SU-DHL-6 (cell line): Measurements from ENCODE around the gene PDLIM7.
A peak's percentile ranks its signal among the peaks of the same experiment; 100 is the strongest.

Experiments
- H2AFZ ChIP-seq: fragments of 200-600 bp; sonication (generic); 2 replicates; pipeline ENCODE4 v1.6.1; 2014; ENCODE audit warnings: low read depth, mild to moderate bottlenecking, moderate library complexity, mixed read lengths, antibody characterized with exemption, low read length; ENCODE audit not compliant: severe bottlenecking
- H3F3A ChIP-seq: fragments of 200-600 bp; shearing (Covaris generic); 2 replicates; pipeline ENCODE4 v1.6.0; 2016; ENCODE audit warnings: antibody characterized with exemption, mild to moderate bottlenecking; ENCODE audit not compliant: insufficient read depth
- H3K27ac ChIP-seq: fragments of 200-600 bp; sonication (generic); 2 replicates; pipeline ENCODE4 v1.5.1; 2016; ENCODE audit warnings: low read depth, mild to moderate bottlenecking, low read length, moderate library complexity, mixed read lengths
- H3K27me3 ChIP-seq: fragments of 200-600 bp; sonication (generic), shearing (Covaris generic); 2 replicates; pipeline ENCODE4 v1.6.0; 2014; ENCODE audit warnings: mild to moderate bottlenecking, low read length
- H3K36me3 ChIP-seq: fragments of 200-600 bp; sonication (generic); 2 replicates; pipeline ENCODE4 v1.6.1; 2014; ENCODE audit warnings: mild to moderate bottlenecking, low read length, mixed read lengths
- H3K4me2 ChIP-seq: fragments of 300-600, 200-600 bp; shearing (Covaris generic), sonication (generic); 2 replicates; pipeline ENCODE4 v1.6.0; 2014; ENCODE audit warnings: low read length, low read depth, mild to moderate bottlenecking; ENCODE audit not compliant: poor library complexity, severe bottlenecking
- H3K4me3 ChIP-seq: fragments of 200-600 bp; sonication (generic); 2 replicates; pipeline ENCODE4 v1.5.1; 2014; ENCODE audit warnings: antibody characterized with exemption, low read length, mild to moderate bottlenecking, mixed read lengths; ENCODE audit not compliant: insufficient read depth, poor library complexity, severe bottlenecking
- H3K79me2 ChIP-seq: fragments of 200-600 bp; sonication (generic); 2 replicates; pipeline ENCODE4 v1.6.1; 2014; ENCODE audit warnings: mild to moderate bottlenecking, low read length, moderate library complexity; ENCODE audit not compliant: insufficient read depth
- H3K9ac ChIP-seq: fragments of 200-600 bp; sonication (generic); 2 replicates; pipeline ENCODE4 v1.7.0; 2014; ENCODE audit warnings: mild to moderate bottlenecking, low read length
- H3K9me2 ChIP-seq: fragments of 200-600 bp; sonication (generic); replicated peaks from 2 replicates; pipeline ENCODE4 v1.6.1; 2014; ENCODE audit warnings: low read length; ENCODE audit not compliant: insufficient read depth
- H3K9me3 ChIP-seq: fragments of 200-600 bp; sonication (generic); 2 replicates; pipeline ENCODE4 v1.6.1; 2014; ENCODE audit warnings: low read length, mixed read lengths; ENCODE audit not compliant: insufficient read depth
- H4K20me1 ChIP-seq: fragments of 200-600 bp; sonication (generic); 2 replicates; pipeline ENCODE4 v1.6.1; 2014; ENCODE audit warnings: low read depth, mild to moderate bottlenecking, antibody characterized with exemption, low read length, moderate library complexity, mixed read lengths
- CTCF ChIP-seq: fragments of 200-600 bp; sonication (generic); IDR thresholded peaks from one replicate; pipeline ENCODE4 v1.5.1; 2017; ENCODE audit warnings: antibody characterized with exemption, mild to moderate bottlenecking, low read length, moderate library complexity; ENCODE audit not compliant: insufficient read depth, poor library complexity, severe bottlenecking
- EZH2phosphoT487 ChIP-seq: fragments of 200-600 bp; sonication (generic), shearing (Covaris generic); conservative IDR thresholded peaks from 2 replicates; pipeline ENCODE4 v1.6.1; 2018; ENCODE audit warnings: mild to moderate bottlenecking, antibody characterized with exemption, low read length, moderate library complexity, mixed read lengths

PDLIM7 gene

GRCh38 chr5:177489119-177489716, 8.2 kb downstream of the PDLIM7 start:
- Histone ChIP-seq H3K27me3 (no peaks in the 10 kb centered on the region), H3F3A (peaks cover 5% of the 10 kb centered on the region; the same call in 1 of the 2 replicates), H3K9me2 (no peaks in the 10 kb centered on the region), H4K20me1 (no peaks in the 10 kb centered on the region), H3K4me2 (peak overlapping the region; percentile 5), H2AFZ (no peak overlapping the region), H3K9ac (peak overlapping the region; percentile 12; the same call in 1 of the 2 replicates), H3K27ac (0 out of 2 replicates have a peak overlapping the region, but pooled peaks have one; percentile 14), H3K9me3 (no peaks in the 10 kb centered on the region), H3K4me3 (no peak overlapping the region), H3K79me2 (no peaks in the 10 kb centered on the region), H3K36me3 (no peaks in the 10 kb centered on the region)
- peak; percentile 40 for TF ChIP-seq CTCF
- TF ChIP-seq EZH2phosphoT487 = no peak

- no peak overlapping the region for H3K27ac ChIP-seq
- no peaks in the 10 kb centered on the region for H3K36me3 ChIP-seq
- no peak overlapping the region for H3K9ac ChIP-seq
Observed at GRCh38 chr5:177487975-177488374, 9.4 kb downstream of the PDLIM7 start.

GRCh38 chr5:177487144-177487543, 10.3 kb downstream of the PDLIM7 start:
- TF ChIP-seq CTCF (no peak), EZH2phosphoT487 (no peak)
- H3K9me2 ChIP-seq = no peaks in the 10 kb centered on the region
- H3K36me3 ChIP-seq = no peaks in the 10 kb centered on the region

More at GRCh38 chr5:177487975-177488374, 9.4 kb downstream of the PDLIM7 start:
- no peaks in the 10 kb centered on the region for H3K9me3 ChIP-seq
- H3F3A ChIP-seq = no peaks in the 10 kb centered on the region
- no peaks in the 10 kb centered on the region for H4K20me1 ChIP-seq
- H2AFZ ChIP-seq = no peak overlapping the region
- no peaks in the 10 kb centered on the region for H3K9me2 ChIP-seq
- H3K27me3 ChIP-seq = no peaks in the 10 kb centered on the region
- H3K4me2 ChIP-seq = no peak overlapping the region
- no peak overlapping the region for H3K4me3 ChIP-seq
- H3K79me2 ChIP-seq = no peaks in the 10 kb centered on the region
- TF ChIP-seq CTCF = no peak
- TF ChIP-seq EZH2phosphoT487 = no peak

More at GRCh38 chr5:177487144-177487543, 10.3 kb downstream of the PDLIM7 start:
- Histone ChIP-seq H2AFZ (no peak overlapping the region), H3K27me3 (no peaks in the 10 kb centered on the region), H4K20me1 (no peaks in the 10 kb centered on the region), H3K79me2 (no peaks in the 10 kb centered on the region), H3F3A (no peaks in the 10 kb centered on the region), H3K4me2 (no peak overlapping the region), H3K9me3 (no peaks in the 10 kb centered on the region), H3K27ac (no peak overlapping the region), H3K4me3 (no peak overlapping the region), H3K9ac (no peak overlapping the region)
